HG02884 (cell line): ENCODE measurements around the gene TSPAN32.
"Not testable (repeated sequence)": the region's sequence is repeated elsewhere in the genome, so short reads cannot be mapped to it uniquely, and the experiment has no call there.

Experiments used
- ATAC-seq: cut with Tn5 transposase; IDR thresholded peaks from one replicate; pipeline ENCODE4 v1.9.1; 2021; ENCODE audit warnings: mild to moderate bottlenecking, moderate library complexity; ENCODE audit not compliant: unreplicated experiment

The TSPAN32 gene

DNA sequence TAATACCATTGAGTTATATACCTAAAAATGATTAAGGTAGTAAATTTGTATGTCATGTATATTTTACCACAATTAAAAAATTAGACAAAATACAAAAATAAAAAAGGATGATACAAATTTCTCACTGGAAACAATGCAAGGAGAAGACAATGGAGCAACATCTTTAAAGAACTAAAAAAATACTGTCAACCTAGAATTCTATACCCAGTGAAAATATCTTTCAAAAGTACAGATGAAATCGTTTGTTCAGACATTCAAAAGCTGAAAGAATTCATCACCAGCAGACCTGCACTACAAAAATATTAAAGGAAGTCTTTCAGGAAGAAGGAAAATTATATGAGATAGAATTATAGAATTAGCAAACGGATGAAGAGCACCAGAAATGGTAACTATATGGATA, 21.6 kb upstream of the TSPAN32 start:
- ATAC-seq = no peak

DNA sequence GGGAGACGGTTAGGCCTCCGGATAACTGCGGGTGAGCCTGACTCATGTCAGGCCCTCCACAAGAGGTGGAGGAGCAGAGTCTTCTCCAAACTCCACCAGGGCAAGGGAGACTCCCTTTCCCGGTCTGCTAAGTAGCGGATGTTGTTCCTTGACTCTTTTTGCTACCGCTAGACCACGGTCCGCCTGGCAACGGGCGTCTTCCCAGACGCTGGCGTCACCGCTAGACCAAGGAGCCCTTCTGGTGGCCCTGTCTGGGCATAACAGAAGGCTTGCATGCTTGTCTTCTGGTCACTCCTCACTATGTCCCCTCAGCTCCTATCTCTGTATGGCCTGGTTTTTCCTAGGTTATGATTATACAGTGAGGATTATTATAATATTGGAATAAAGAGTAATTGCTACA, 15.5 kb upstream of the TSPAN32 start:
- not testable (repeated sequence) for ATAC-seq

DNA sequence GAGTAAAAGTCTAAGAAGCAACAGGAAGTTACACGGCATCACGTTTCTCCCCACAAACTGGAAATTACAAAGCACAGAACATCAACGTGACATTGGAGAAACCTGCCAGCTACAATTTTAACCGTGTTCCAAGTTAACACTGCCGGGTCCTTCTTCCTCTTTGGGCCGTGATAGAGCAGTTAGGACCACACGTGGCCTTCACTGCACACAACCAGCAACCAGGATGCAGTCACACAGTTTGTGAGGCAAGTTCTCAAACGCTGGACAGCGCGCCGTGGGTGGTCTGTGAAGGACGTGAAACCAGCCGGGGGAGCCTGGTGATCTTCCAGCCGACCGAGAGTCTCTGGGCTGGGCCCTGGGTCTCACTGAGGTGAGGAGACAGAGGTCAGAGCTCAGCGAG, 14.7 kb upstream of the TSPAN32 start:
- ATAC-seq = no peak

DNA sequence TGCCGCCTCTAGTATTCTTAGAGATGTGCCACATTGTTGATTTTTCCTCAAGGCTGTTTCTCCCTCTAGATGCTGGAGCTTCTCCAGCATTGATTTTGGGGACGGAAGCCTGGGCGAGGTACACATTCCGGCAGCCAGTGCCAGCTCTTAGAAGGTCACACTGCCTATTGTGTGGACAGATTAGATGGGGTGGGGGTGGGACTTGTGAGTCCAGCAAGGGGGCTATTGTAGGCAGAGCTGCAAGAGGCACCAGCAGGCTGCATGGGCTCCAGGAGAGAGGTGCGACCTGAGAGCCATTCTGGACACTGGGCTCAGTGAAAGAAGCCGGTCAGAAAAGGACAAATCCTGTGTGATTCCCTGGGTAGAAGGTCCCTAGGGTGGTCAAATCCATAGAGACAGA, 12.5 kb upstream of the TSPAN32 start:
- ATAC-seq = no peak

DNA sequence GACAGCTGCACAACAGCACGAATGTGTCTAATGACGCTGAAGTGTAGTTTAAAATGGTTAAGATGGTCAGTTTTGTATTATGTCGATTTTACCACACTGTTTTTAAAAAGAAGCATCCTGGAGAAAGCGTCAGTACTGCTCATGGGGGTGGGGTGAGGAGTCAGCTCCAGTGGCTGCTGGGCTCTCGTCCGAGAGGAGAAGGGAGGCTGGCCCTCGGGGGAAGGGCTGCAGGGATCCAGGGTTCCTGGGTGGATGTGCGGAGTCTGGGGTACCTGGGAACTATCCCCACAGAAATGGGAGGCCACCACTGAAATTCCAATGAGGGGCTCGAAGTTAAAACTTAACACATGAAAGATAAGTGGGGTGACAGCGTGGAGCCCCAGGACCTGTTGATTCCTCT, 12.0 kb upstream of the TSPAN32 start:
- no peak for ATAC-seq

DNA sequence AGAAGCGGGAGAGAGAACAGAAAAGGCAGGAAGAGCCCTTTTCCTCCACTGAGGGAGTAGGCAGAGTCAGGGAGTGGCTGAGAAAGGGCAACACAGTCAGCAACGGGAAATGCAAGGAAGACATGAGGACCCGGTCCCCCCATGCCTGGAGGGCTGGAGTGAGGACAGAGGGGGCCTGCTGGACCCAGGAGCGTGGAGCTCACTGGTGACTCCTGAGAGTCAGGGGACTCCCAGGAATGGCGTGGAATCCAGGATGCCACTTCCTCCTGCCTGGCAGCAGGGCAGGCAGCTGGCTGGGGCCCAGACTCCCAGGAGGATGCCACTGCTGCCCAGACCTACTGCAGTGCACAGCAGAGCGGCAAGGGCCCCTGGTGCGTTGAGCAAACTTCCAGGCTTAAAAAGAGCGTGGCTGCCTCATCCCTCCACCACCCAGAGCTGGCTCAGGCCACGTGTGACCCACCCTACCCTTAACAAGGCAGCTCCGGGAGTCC, 11.4 kb upstream of the TSPAN32 start:
- ATAC-seq = no peak

DNA sequence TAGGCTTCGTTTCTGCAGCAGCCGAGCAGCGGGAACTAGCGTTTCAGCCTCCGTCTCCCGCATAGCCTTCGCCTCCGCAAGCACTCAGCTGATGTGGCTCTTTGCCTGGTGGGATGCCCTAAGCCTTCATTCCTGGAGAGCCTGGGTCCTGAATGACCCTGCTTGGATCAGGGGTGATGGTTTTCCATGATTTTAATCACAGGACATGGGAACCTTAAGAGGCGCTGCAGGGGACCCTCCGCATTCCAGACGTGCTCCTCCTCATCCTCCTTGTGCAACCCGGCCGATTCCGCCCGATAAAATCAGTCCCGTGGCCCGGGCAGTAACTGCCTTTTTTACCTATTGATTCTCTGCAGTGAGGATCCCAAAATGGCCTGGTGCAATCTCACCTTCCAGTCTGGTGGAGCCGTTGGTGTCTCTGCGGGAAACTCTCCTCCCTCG, 8.3 kb upstream of the TSPAN32 start:
- no peak for ATAC-seq

DNA sequence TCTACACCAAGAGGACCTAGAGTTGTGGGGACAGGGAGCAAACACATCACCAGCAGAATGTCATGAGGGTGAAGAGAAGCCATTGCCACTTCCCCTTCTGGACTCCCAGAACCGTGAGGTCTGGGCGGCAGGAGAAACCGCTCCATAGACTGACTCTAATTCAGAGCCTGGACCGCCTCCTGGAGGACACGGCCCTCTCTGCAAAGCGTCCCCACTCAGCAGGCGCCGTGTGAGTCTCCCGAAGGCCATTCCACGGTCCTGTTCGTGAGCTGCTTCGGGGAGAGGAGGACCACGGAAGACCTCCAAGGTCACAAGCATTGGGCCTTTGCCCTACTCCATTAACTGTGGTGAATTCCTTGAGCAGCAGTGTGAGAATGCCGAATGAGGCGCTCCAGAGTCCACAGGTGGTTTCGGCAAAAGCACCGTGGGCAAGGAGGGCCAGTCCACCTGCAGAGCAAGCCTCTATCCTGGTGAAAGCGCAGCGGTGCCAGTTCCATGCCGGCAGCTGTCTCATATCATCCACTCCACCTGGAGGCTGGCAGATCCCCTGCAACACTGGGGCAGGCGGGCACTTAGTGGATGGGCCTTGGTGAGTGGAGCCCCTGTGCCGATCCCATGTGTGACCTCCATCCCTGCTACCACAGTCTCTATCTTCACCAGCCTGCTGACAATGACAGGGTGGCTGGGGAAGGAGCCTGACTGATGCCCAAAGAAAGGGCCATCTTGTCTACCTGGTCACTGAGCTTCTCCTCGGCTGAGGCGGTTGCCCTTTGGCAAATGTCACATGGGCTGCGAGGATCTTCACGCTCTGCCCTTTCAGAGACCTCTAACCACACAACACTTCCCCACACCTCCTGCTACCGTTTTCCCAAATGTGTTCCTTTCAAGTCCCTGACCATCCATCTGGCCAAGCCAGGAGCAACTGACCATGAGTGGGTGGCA, 7.6 kb upstream of the TSPAN32 start:
- ATAC-seq = no peak

DNA sequence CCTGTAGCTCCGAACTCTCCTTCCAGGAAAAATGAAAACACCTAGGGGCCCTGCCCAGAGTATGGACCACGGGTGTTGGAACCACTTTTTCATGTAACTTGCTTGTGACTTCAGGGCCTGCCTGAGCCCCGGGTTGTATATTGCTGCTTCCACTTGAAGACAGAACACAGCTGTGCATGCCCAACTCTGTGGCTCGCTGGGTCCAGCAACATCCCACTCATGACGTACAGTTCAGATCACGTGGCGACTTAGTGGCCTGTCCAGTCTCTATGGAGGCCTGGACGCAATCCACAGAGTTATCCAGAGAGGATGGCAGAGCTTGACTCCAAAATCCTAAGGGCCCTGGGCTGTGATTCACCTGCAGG, 6.9 kb upstream of the TSPAN32 start:
- ATAC-seq = no peak

DNA sequence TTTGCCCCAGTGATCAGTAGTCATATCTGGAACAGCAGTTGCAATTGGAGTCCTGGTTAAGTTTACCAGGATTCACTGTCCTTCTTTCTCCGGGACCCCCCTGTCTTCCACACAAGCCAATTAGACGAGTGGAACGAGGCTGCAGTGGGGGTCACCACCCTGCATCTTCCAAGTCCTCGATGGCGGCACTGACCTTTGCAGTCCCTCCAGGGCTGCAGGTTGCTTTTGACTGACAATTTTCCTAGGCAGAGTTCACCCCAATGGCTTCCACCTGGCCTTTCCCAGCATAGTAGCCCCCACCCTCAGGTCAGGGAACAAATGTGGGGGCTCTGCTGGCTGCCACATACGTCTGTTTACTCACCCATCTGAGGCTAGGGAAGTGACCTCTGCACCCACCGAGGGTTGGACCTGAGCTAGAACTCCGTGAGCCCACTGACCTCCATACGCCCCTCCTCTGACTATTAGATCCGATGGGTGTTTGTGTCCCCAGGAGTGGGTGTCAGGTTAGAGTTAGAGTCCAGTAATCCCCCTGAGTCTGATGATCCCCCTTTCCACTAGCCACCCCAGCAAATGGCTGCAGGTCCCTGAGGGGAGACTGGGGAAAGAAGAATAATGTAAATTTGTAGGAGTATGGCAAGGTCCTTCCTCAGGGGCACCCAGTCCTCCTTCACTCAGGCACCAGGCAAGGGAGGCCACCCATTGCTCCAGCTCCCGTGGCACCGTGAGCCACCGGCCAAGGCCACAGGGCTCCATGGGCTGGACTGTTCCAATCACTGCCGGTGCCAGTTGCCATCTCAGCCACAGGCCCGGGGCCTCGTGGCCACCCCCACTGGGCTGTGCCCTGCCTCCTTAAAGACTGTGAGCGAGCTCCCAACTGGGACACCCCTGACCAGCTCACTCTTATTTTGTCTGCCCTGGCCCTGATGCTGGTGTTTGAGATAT, 5.6 kb upstream of the TSPAN32 start:
- no peak for ATAC-seq

DNA sequence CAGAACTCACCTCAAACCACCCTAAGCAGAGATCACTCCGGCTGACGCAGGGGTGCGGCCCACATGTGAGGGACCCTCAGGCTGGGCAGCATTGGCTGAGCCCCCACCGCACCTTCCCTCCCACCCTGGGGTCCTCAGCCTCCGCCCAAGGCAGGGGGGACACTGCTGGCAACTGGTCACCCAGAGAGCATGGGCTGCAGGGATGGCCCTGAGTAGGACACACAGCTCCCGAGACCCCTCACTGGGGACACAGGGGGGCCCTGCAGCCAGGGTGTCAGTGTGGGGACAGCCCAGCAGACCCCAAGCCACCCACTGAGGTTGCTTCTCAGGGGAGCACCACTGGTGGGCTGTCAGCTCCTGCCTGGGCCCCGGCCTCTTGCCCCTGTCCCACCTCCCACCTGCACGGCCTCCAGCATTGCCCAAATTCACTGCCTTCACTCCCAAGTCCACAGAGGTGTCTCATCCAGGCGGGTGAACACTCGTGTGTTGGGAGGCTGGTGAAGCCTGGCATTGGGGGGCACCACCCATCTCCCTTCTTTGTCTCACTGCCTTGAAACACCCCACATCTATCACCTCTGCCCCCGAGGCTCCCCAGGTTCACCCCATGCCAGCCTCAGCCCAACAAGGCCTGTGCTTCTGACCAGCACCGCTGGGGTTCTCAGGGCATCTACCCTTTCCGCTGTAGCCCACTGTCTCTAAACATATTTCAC, 4.7 kb upstream of the TSPAN32 start:
- ATAC-seq = no peak

DNA sequence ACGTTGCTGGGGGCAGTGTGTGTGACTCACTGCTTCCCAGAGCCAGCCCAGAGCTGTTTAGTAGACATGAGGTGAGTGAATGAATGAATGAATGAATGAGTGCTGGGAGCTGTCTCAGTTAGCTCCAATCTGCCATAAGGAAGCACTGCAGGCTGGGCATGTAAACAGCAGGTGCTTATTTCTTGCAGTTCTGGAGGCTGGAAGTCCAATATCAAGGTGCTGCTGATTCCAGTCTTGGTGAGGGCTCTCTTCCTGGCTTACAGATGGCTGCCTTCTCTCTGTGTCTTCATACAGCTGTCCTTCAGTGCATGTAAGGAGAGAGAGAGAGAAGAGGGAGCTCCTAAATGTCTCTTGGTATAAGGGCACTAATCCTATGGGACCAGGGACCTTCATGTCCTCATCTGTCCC, 4.2 kb upstream of the TSPAN32 start:
- no peak for ATAC-seq

DNA sequence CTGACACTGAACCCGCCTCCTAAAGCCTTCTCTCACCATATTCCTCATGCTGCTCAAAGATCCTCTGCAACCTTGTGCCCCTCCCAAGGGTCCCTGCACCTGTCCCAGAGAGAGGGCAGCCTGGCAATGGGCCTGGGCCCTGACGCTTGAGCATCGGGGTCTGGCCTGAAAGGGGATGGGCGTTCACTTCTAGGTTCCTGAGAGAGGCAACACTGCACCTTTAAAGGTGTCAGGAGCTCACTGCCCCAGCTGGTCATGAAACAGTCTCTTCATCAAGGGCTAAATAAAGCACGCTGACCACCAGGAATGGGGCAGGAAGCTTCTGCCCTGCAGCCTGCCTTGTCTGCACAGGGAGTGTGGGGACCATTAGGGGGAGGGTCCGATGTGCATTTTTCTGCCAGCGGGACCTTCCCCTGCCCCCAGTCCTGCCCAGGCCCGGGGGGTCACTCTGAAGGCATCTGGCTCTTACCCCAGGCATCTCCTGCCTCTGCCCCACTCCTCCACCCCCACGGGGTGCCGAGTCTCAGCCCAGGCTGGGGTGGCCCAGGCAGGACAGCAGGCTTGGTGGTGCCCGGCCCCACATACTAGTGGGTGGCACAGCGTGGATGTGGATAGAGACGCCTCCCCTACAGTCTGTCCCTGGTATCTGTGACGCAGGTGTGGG, 3.5 kb upstream of the TSPAN32 start:
- ATAC-seq = no peak

DNA sequence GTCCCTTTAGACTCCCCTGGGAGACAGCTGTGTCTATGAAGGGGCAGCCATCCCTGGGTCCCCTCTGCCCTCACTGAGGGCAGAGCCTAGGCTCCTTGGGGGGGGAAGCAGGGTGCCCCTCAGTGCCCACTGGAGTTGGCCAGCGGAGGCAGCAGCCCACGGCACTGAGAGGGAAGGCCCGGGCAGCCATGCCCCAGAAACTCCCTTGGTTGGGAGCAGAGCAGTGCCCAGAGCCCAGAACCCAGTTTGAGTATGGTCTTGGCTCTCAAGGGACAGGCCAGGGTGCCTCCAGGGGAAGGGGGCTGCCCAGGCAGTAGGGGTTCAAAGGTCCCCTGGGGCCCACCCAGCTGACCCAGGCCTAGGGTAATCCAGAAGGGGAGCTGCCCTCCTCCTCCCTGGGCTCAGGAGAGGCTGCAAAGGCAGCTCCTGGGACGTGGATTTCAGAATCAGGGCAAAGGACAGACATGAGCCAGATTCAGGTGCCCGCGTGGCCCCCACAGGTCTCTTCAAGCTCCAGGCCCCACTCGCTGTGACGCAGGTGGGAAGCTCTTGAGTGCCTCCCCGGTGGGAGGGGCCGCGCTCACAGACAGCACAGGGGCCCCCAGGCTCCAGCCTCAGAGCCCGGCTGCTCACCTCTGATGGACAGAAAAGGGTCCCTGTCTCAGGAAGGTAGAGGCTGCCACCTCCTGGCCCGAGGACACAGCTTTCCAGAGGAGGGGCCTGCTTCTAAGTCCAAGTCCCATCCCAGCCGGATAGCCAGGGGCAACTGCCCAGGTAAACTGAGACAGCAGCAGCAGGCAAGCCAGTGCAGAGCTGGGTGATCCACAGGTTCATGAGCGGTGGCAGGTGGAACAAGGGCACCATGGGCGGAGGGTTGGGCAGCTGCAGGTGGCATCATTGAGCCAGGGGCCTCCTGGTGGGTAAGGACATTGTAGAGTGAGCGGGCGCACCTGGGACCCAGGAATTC, 2.7 kb upstream of the TSPAN32 start:
- no peak for ATAC-seq

DNA sequence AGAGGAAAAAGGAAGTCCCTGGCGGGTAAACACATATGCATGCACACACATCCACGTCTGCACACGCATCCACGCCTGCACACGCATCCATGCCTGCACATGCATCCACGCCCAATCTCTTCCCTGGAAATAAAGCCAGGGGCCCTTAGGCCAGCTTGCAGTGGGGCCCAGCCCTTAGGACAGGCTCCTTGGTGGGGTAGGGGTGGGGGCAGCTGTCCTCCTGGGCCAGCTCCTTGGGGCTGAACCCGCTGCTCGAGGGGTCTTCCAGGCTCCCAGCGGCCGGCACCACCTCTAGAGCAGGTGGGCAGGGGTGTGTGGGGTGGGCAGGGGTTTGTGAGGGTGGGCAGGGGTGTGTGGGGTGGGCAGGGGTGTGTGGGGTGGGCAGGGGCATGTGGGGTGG, 2.0 kb upstream of the TSPAN32 start:
- ATAC-seq = no peak

DNA sequence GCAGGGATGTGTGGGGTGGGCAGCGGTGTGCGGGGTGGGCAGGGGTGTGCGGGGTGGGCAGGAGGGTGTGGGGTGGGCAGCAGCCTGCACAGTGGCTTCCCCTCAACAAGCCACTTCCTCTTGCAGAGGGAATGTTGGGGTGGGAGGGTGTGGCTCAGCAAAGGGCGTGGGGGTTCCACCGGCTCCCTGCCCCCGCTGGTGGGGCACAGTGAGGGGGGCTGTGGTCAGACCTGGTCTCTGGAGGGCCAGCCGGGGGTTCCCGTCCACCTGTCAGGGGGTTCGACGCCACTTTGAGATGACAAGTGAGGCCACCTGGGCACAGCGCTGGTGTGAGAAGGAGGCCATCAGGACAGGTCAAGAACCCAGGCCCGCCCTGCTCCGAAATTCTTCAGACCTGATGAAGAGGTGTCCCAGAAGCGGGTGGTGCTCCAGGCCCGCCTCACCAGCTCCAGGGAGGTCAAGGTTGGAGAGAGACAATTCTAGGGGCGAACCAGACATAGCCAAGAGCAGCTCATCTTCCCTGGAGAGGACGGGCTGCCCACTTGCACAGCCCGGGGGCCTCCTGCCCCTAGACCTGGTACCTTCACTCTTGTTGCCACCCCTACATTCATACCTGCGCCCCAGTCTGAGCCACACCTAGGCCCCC, 1.4 kb upstream of the TSPAN32 start:
- ATAC-seq = no peak

DNA sequence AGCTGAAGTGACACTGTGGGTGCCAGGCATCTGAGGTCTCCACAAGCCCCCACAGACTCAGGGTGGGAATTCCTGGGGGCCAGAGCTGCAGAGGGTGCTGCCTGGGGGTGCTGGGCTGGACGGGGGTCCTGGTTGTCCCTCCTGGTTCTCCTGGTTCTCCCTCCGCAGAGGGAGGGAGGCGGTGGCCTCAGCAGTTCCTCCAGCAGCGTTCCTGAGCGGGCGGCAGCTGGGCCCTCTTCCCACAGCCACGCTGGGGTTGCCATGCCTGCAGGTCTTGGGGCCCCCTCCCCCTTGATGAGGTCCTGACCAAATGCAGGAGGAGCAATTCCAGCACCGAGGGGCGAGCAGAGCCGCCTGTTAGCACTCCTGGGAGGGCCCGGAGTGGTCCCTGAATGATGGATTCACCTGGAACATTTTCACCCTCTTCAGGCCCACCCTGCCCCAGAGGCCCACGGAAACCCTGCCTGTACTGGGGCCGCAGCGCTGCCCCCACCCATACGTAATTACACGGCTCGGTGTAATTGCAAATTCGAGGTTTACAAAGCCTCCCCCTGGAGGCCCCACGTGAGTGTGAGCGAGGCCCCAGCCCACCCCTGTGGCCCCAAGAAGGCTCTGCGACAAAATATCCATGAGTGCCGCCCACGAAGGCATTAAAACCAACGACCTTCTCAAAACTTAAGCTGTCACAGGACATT, 730 bp upstream of the TSPAN32 start:
- no peak for ATAC-seq

DNA sequence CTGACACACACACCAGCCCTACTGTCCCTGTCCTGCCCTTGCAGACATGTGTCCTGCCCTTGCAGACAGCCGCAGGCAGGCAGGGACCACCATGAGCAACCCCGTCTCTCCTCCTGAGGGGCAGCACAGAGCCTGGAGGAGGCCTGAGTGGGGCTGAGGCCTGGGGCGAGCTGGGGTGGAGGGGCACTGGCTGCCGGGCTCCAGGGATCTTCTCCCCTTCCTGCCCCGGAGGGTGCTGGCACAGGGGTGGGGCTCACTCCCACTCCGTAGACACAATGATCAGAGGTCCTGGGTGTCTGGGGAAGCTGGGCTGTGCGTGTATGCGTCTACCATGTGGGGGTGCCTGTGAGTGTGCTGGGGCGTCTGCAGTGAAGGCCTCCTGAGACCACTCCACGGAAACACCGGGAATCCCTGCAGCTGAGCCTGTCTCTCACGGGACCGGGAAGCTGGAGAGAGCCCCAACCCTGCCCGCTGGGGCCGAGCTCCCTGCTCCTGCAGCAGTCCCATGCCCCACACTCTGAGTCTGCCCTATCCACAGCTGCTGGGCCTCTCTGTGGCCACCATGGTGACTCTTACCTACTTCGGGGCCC, 588 bp downstream of the TSPAN32 start:
- no peak for ATAC-seq
